IMR-90 (cell line): ENCODE data around the gene NDRG2. TPM values are rescaled to one million over a fixed set of nuclear protein-coding genes. Genes with fewer than 3 reads are reported as not detected.

Source experiments
- ATAC-seq: fragments of 200-7000 bp; cut with Tn5 transposase; 2 replicates; pipeline ENCODE4 v1.9.1; 2020; ENCODE audit warnings: low read depth, mild to moderate bottlenecking, moderate library complexity
- BruUV-seq: library from RNA; stranded (reverse); fragments of 400-500 nt; replicated peaks from 2 replicates; lab custom pipeline; 2021; lab: Mats Ljungman, UMichigan
- CTCF ChIA-PET: fragments of 300-600 bp; formaldehyde crosslinking; extraction: SDS; loops from one replicate; lab custom pipeline; 2021; ENCODE audit warnings: antibody characterized with exemption; lab: Yijun Ruan, JAX
- POLR2A ChIA-PET: fragments of 300-600 bp; sonication (Branson Sonifier 250); formaldehyde crosslinking; loops from one replicate; lab custom pipeline; 2022; ENCODE audit warnings: antibody characterized with exemption; ENCODE audit not compliant: unreplicated experiment; lab: Charles Lee
- DNase-seq: peaks from one replicate; pipeline ENCODE4 v3.0.0; 2013
- H2AFZ ChIP-seq: replicated peaks from 2 replicates; pipeline ENCODE3; 2013; ENCODE audit warnings: low read length, mild to moderate bottlenecking; ENCODE audit not compliant: poor library complexity
- H2AK5ac ChIP-seq: 2 replicates; pipeline ENCODE4 v1.6.1; 2013; ENCODE audit warnings: low read depth, low read length, inconsistent platforms
- H2AK9ac ChIP-seq: replicated peaks from 2 replicates; pipeline ENCODE3; 2013; ENCODE audit warnings: mild to moderate bottlenecking, low read depth, low read length, moderate library complexity; ENCODE audit not compliant: poor library complexity
- H2BK120ac ChIP-seq: 2 replicates; pipeline ENCODE4 v1.6.1; 2013; ENCODE audit warnings: low read depth, low read length, inconsistent platforms
- H2BK15ac ChIP-seq: 3 replicates; pipeline ENCODE4 v1.6.1; 2013; ENCODE audit warnings: low read depth, low read length, inconsistent platforms
- H2BK20ac ChIP-seq: 2 replicates; pipeline ENCODE4 v1.6.1; 2013; ENCODE audit warnings: low read depth, mild to moderate bottlenecking, inconsistent platforms, low read length, moderate library complexity
- H2BK5ac ChIP-seq: 2 replicates; pipeline ENCODE4 v1.6.1; 2013; ENCODE audit warnings: mild to moderate bottlenecking, low read depth, low read length, inconsistent platforms; ENCODE audit not compliant: poor library complexity, severe bottlenecking
- H3K14ac ChIP-seq: replicated peaks from 2 replicates; pipeline ENCODE4 v1.6.1; 2013; ENCODE audit warnings: low read depth, low read length, inconsistent platforms
- H3K18ac ChIP-seq: 2 replicates; pipeline ENCODE4 v1.6.1; 2013; ENCODE audit warnings: low read depth, low read length, control low read depth
- H3K23ac ChIP-seq: 2 replicates; pipeline ENCODE4 v1.6.1; 2013; ENCODE audit warnings: low read depth, low read length, inconsistent platforms
- H3K27ac ChIP-seq: 2 replicates; pipeline ENCODE4 v1.5.1; 2013; ENCODE audit warnings: mild to moderate bottlenecking, control low read depth, low read length; ENCODE audit not compliant: insufficient read depth
- H3K27me3 ChIP-seq: 2 replicates; pipeline ENCODE4 v1.6.1; 2013; ENCODE audit warnings: low read length; ENCODE audit not compliant: control insufficient read depth, insufficient read depth
- H3K36me3 ChIP-seq: 2 replicates; pipeline ENCODE4 v1.6.1; 2013; ENCODE audit warnings: low read length, mixed read lengths; ENCODE audit not compliant: control insufficient read depth, insufficient read depth
- H3K4ac ChIP-seq: 2 replicates; pipeline ENCODE4 v1.6.1; 2013; ENCODE audit warnings: low read depth, low read length, inconsistent platforms
- H3K4me1 ChIP-seq: 2 replicates; pipeline ENCODE4 v1.6.1; 2013; ENCODE audit warnings: low read length, mixed read lengths; ENCODE audit not compliant: control insufficient read depth, insufficient read depth
- H3K4me2 ChIP-seq: 2 replicates; pipeline ENCODE4 v1.6.1; 2013; ENCODE audit warnings: low read depth, mild to moderate bottlenecking, control low read depth, low read length, moderate library complexity
- H3K4me3 ChIP-seq: 2 replicates; pipeline ENCODE4 v1.5.1; 2013; ENCODE audit warnings: low read depth, mild to moderate bottlenecking, control low read depth, low read length, moderate library complexity; ENCODE audit not compliant: insufficient read depth
- H3K56ac ChIP-seq: 2 replicates; pipeline ENCODE4 v1.6.1; 2013; ENCODE audit warnings: low read length, inconsistent platforms; ENCODE audit not compliant: insufficient read depth; ENCODE audit errors: extremely low read depth
- H3K79me1 ChIP-seq, 2 experiments: 2 replicates each; pipeline ENCODE4 v1.6.1; 2013; ENCODE audit warnings: low read length in 2 of 2, inconsistent platforms in 1 of 2, low read depth in 1 of 2
- H3K9ac ChIP-seq: 2 replicates; pipeline ENCODE4 v1.6.1; 2013; ENCODE audit warnings: low read depth, low read length, control low read depth
- H3K9me1 ChIP-seq: 2 replicates; pipeline ENCODE4 v1.6.1; 2013; ENCODE audit warnings: low read length, inconsistent platforms; ENCODE audit not compliant: insufficient read depth
- H3K9me3 ChIP-seq: 2 replicates; pipeline ENCODE4 v1.6.1; 2013; ENCODE audit warnings: low read length; ENCODE audit not compliant: control insufficient read depth, insufficient read depth
- H4K20me1 ChIP-seq: 2 replicates; pipeline ENCODE4 v1.6.1; 2013; ENCODE audit warnings: low read length, inconsistent platforms; ENCODE audit not compliant: insufficient read depth
- H4K5ac ChIP-seq: 2 replicates; pipeline ENCODE4 v1.6.1; 2013; ENCODE audit warnings: mild to moderate bottlenecking, low read depth, low read length, control low read depth
- H4K8ac ChIP-seq, 2 experiments: 2 replicates each; pipeline ENCODE4 v1.6.1; 2013; ENCODE audit warnings: low read depth in 2 of 2, low read length in 2 of 2, control low read depth in 1 of 2, inconsistent platforms in 1 of 2
- H4K91ac ChIP-seq: 2 replicates; pipeline ENCODE4 v1.6.1; 2013; ENCODE audit warnings: low read depth, low read length, inconsistent platforms; ENCODE audit not compliant: insufficient read depth
- BHLHE40 ChIP-seq: fragments of 150-350 bp; IDR thresholded peaks from 2 replicates; pipeline ENCODE4 v1.6.1; 2016; ENCODE audit warnings: mild to moderate bottlenecking, low read depth, low read length
- MAFK ChIP-seq: IDR thresholded peaks from 2 replicates; pipeline ENCODE4 v1.6.1; 2012; ENCODE audit warnings: low read depth, low read length, improper control_type of control experiment
- MAZ ChIP-seq: IDR thresholded peaks from 2 replicates; pipeline ENCODE4 v1.6.1; 2012; ENCODE audit warnings: low read depth, mild to moderate bottlenecking, low read length, improper control_type of control experiment, moderate library complexity, borderline replicate concordance
- POLR2A ChIP-seq: IDR thresholded peaks from 2 replicates; pipeline ENCODE4 v1.6.1; 2012; ENCODE audit warnings: mild to moderate bottlenecking, low read depth, low read length
- WGBS, 2 experiments: methylation state at CpG; one replicate each; pipeline versions ENCODE4 v1.1.5 to v1.1.7; 2013; ENCODE audit warnings: missing lambda C conversion rate in 2 of 2; ENCODE audit not compliant: insufficient read length in 1 of 2; ENCODE audit errors: extremely low coverage in 2 of 2; 5-methylcytosine and 5-hydroxymethylcytosine counted together
- dilution Hi-C: fragments of 300-500 bp; cut with HindIII; formaldehyde crosslinking; loops from one replicate; pipeline ENCODE4 v1.14.3; 2018; ENCODE audit warnings: low sequenced_read_pairs; ENCODE audit not compliant: unreplicated experiment
- in situ Hi-C: fragments of 300-500 bp; cut with MboI; formaldehyde crosslinking; loops from 3 replicates; pipeline ENCODE4 v1.14.3; 2019; ENCODE audit warnings: low sequenced_read_pairs, inconsistent platforms, mixed read lengths
- intact Hi-C: fragments of 100-400 bp; cut with micrococcal nuclease; formaldehyde crosslinking; loops from 2 replicates; pipeline ENCODE4 v1.10.0; 2022
- polyA plus RNA-seq, 3 experiments: library from polyadenylated mRNA; depleted of rRNA; stranded (reverse); fragments of >200 nt; gene quantifications; 2 replicates each; pipeline ENCODE4 v1.2.3, GENCODE V29; 2012; ENCODE audit warnings: low replicate concordance in 1 of 3
- total RNA-seq: library from RNA; depleted of rRNA; stranded (reverse); fragments of >200 nt; gene quantifications from 2 replicates; pipeline ENCODE4 v1.2.3, GENCODE V29; 2012
- TF ChIP-seq, protein P1 (sequence below): fragments of 150-350 bp; IDR thresholded peaks from 2 replicates; pipeline ENCODE4 v1.6.1; 2017; ENCODE audit warnings: mild to moderate bottlenecking, antibody characterized with exemption, low read length, low read depth

The NDRG2 gene
- total and polyA plus RNA-seq, 2 of the 4 experiments (the other 2 are of a cell fraction): 0.36 to 1.5 TPM

DNA sequence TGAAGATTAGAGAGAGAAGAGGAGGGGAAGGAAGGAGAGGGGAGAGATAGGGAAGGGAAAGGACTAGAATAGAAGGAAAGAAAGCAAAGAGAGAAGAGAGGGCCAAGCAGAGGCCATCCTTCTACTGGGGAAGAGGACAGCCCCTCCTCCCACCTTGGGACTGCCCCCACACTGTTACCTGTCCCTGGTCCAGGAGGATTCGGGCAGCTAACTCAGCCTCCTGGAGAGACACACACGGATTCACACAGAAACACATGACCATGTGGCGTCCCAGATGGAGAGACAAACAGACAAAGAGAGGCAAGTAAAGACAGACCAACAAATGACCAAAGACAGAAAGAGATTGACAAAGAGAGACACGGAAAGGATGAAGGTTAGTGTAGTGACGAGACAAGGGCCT lies 2.2 kb downstream of the NDRG2 start:
- H4K8ac ChIP-seq: no peak overlapping the region
- H4K20me1 ChIP-seq: no peaks in the 10 kb centered on the region
- no peak overlapping the region for H2BK20ac ChIP-seq
- no peak overlapping the region for H2BK120ac ChIP-seq
- H3K14ac ChIP-seq: no peak overlapping the region
- no peak overlapping the region for H2BK5ac ChIP-seq
- H4K5ac ChIP-seq: no peak overlapping the region
- no peak overlapping the region for H3K9ac ChIP-seq
- no peak overlapping the region for H2AK5ac ChIP-seq
- in situ Hi-C loops: no loop called here
- no peak overlapping the region for H3K18ac ChIP-seq
- intact Hi-C loops: no loop called here
- H3K36me3 ChIP-seq: no peaks in the 10 kb centered on the region
- no peak overlapping the region for H2AK9ac ChIP-seq
- dilution Hi-C loops: no loop called here
- no peaks in the 10 kb centered on the region for H3K9me1 ChIP-seq
- H3K4me1 ChIP-seq: no peaks in the 10 kb centered on the region
- no peak overlapping the region for H3K27ac ChIP-seq
- no peak overlapping the region; the same call in 1 of the 2 replicates for H3K23ac ChIP-seq
- no TSS peak for BruUV-seq
- CTCF ChIA-PET: no interaction called here
- ATAC-seq: no peak
- no peaks in the 10 kb centered on the region for H3K9me3 ChIP-seq
- no peak overlapping the region for H3K4me3 ChIP-seq
- POLR2A ChIA-PET: no interaction called here
- peaks cover 59% of the 10 kb centered on the region for H3K27me3 ChIP-seq
- no peaks in the 10 kb centered on the region for H3K79me1 ChIP-seq
- TF ChIP-seq MAFK (no peak), MAZ (no peak), POLR2A (no peak), BHLHE40 (no peak)
- TF ChIP-seq, protein P1, sequence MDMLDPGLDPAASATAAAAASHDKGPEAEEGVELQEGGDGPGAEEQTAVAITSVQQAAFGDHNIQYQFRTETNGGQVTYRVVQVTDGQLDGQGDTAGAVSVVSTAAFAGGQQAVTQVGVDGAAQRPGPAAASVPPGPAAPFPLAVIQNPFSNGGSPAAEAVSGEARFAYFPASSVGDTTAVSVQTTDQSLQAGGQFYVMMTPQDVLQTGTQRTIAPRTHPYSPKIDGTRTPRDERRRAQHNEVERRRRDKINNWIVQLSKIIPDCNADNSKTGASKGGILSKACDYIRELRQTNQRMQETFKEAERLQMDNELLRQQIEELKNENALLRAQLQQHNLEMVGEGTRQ: no peak
- DNase-seq: no peak
- no peak overlapping the region for H2BK15ac ChIP-seq
- no peak overlapping the region for H4K91ac ChIP-seq
- H3K4me2 ChIP-seq: no peak overlapping the region
- H2AFZ ChIP-seq: peak overlapping the region; percentile 24
- 83% methylated on average over 1 of the region's 5 CpGs; no CpG with 5 or more reads in 1 of the 2 experiments for WGBS, 2 experiments
- no peak overlapping the region for H3K56ac ChIP-seq
- no peak overlapping the region for H3K4ac ChIP-seq
